ENCODE data around the gene C16orf92.

Gene C16orf92

GRCh38 chr16:29983420-29984136 lies 39.4 kb upstream of the C16orf92 start:
- Histone ChIP-seq H3K4me3 (replicated peaks; ENCODE audit: insufficient read depth, low read length) (no peak overlapping the region), H3K27me3 (ENCODE audit: insufficient read depth, poor library complexity, severe bottlenecking) (no peaks in the 10 kb centered on the region), H3K27ac (replicated peaks) (no peak overlapping the region)
- no peak for DNase-seq (ENCODE audit: low read depth in 1 of 2, low spot score in 1 of 2)
- TF ChIP-seq REST (IDR thresholded peaks at IDR 0.05; ENCODE audit: insufficient replicate concordance, low read depth), result no peak
- no peak for TF ChIP-seq CTCF (IDR thresholded peaks at IDR 0.05; ENCODE audit: insufficient read depth, low read length)
- no peak for TF ChIP-seq POLR2AphosphoS5 (IDR thresholded peaks at IDR 0.05; ENCODE audit: low read depth)
- no peak for TF ChIP-seq GABPA (IDR thresholded peaks at IDR 0.05; ENCODE audit: low read depth)
- TF ChIP-seq SPI1 (IDR thresholded peaks at IDR 0.05; ENCODE audit: borderline replicate concordance, low read depth), result no peak

- DNase-seq (ENCODE audit: low read depth in 1 of 2, low spot score in 1 of 2), result no peak
- Histone ChIP-seq H3K27ac (replicated peaks) (no peak overlapping the region), H3K27me3 (ENCODE audit: insufficient read depth, poor library complexity, severe bottlenecking) (no peaks in the 10 kb centered on the region), H3K4me3 (replicated peaks; ENCODE audit: insufficient read depth, low read length) (no peak overlapping the region)
- TF ChIP-seq GABPA (IDR thresholded peaks at IDR 0.05; ENCODE audit: low read depth) (no peak), CTCF (IDR thresholded peaks at IDR 0.05; ENCODE audit: insufficient read depth, low read length) (no peak), SPI1 (IDR thresholded peaks at IDR 0.05; ENCODE audit: borderline replicate concordance, low read depth) (no peak), REST (IDR thresholded peaks at IDR 0.05; ENCODE audit: insufficient replicate concordance, low read depth) (no peak), POLR2AphosphoS5 (IDR thresholded peaks at IDR 0.05; ENCODE audit: low read depth) (no peak)
Measured at GRCh38 chr16:29984137-29984763, 38.7 kb upstream of the C16orf92 start.

GRCh38 chr16:29984764-29985147 lies 38.2 kb upstream of the C16orf92 start:
- H3K4me3 ChIP-seq (replicated peaks; ENCODE audit: insufficient read depth, low read length), result no peak overlapping the region
- no peak for DNase-seq (ENCODE audit: low read depth in 1 of 2, low spot score in 1 of 2)
- TF ChIP-seq SPI1 (IDR thresholded peaks at IDR 0.05; ENCODE audit: borderline replicate concordance, low read depth), result no peak
- TF ChIP-seq REST (IDR thresholded peaks at IDR 0.05; ENCODE audit: insufficient replicate concordance, low read depth), result no peak
- no peaks in the 10 kb centered on the region for H3K27me3 ChIP-seq (ENCODE audit: insufficient read depth, poor library complexity, severe bottlenecking)
- no peak overlapping the region for H3K27ac ChIP-seq (replicated peaks)

Measured in HL-60 (cell line).